Ovary (tissue), 9 donors: ENCODE results near the gene BABAM2. TPM values are rescaled to one million over a fixed set of nuclear protein-coding genes. Genes with fewer than 3 reads are reported as not detected.

Experiments used
- DNase-seq, 5 donors: peaks; one replicate each; pipeline ENCODE4 v3.0.0-alpha.2; 2019 to 2020
- H3K27ac ChIP-seq, 2 donors: fragments of 200-600 bp; one replicate each; pipeline versions ENCODE4 v1.5.1 to v1.8.0; 2019 to 2022
- H3K27me3 ChIP-seq: fragments of 200-600 bp; one replicate; pipeline ENCODE4 v1.8.0; 2022
- H3K36me3 ChIP-seq: fragments of 200-600 bp; sonication (generic); one replicate; pipeline ENCODE4 v1.5.1; 2019
- H3K4me1 ChIP-seq: one replicate; pipeline ENCODE4 v1.8.1; 2013; ENCODE audit warnings: mild to moderate bottlenecking, moderate library complexity; ENCODE audit not compliant: insufficient read depth
- H3K4me3 ChIP-seq: fragments of 200-600 bp; sonication (generic); one replicate; pipeline ENCODE4 v1.5.1; 2017
- H3K9me3 ChIP-seq, 2 donors: fragments of 200-600 bp in 1 of 2; sonication (generic) in 1 of 2; one replicate each; pipeline versions ENCODE4 v1.5.1 to v1.8.1; 2013 to 2019; ENCODE audit warnings: mild to moderate bottlenecking in 1 of 2, moderate library complexity in 1 of 2
- CTCF ChIP-seq, 3 donors: fragments of 450-650 bp in 2 of 3; fragments of 200-600 bp in 1 of 3; IDR thresholded peaks; one replicate each; pipeline versions ENCODE4 v1.5.1 to v1.8.0; 2016 to 2022; ENCODE audit warnings: antibody characterized with exemption in 3 of 3, mild to moderate bottlenecking in 1 of 3
- EP300 ChIP-seq: sonication (generic); formaldehyde crosslinking; IDR thresholded peaks from one replicate; pipeline ENCODE4 v1.6.1; 2017; ENCODE audit warnings: antibody characterized with exemption
- POLR2A ChIP-seq: fragments of 450-650 bp; IDR thresholded peaks from one replicate; pipeline ENCODE4 v1.6.1; 2017; ENCODE audit warnings: antibody characterized with exemption, mild to moderate bottlenecking, moderate library complexity
- WGBS, 3 donors: extraction: QIAGEN DNeasy Blood & Tissue Kit in 1 of 3; methylation state at CpG; one replicate each; pipeline versions ENCODE4 v1.1.5 to v1.1.7; 2013 to 2017; 5-methylcytosine and 5-hydroxymethylcytosine counted together
- intact Hi-C, 4 donors: fragments of 100-400 bp; cut with DNase I; formaldehyde crosslinking; loops; one replicate each; pipeline versions ENCODE4 v1.11.0 to v1.15.1; 2022 to 2023
- polyA plus RNA-seq, 2 donors: library from polyadenylated mRNA; stranded (reverse); fragments of 200-250 nt in 1 of 2; fragments of 350-450 nt in 1 of 2; fragmentation: Illumina TruSeq in 1 of 2; extraction: RNeasy Lipid Tissue Mini Kit (QIAGEN cat#74804) in 1 of 2; gene quantifications; one replicate each; pipeline ENCODE4 v1.2.3, GENCODE V29; 2013 to 2014
- total RNA-seq, 7 donors: library from RNA; depleted of rRNA in 2 of 7; stranded (reverse); fragments of >200 nt in 2 of 7; fragmentation: NEBNext Ultra II Directional in 3 of 7; extraction: Animal tissue kit (Norgen Biotek cat#: 25700) in 3 of 7; gene quantifications; one replicate each; pipeline versions ENCODE4 v1.1.0 to v1.2.4, GENCODE V29; 2016 to 2023
- donor health status: DM: no; HTN: no; CAD: no; lungs with moderate emphysema.
- donor health status: DM: no; HTN: no; CAD: no.
- donor health status: Bipolar disorder and iron deficiency.
- donor health status: DM: yes; HTN: yes; CAD: no.
- donor health status: DM: no; HTN: no; CAD: no.
- donor health status: DM: yes; HTN: yes; CAD: no.

Gene BABAM2
- total and polyA plus RNA-seq, 9 donors = 22.0 to 96.7 (median 46.8) TPM

- DNase-seq = peak in 1 of 5 donors; percentile 35
- 60 to 79% (median 74%) methylated on average over 9 of the region's 9 CpGs for WGBS, 3 donors
- Histone ChIP-seq H3K27me3 (no peaks in the 10 kb centered on the region), H3K36me3 (no peaks in the 10 kb centered on the region), H3K4me1 (peaks cover 9% of the 10 kb centered on the region), H3K27ac (no peak overlapping the region), H3K9me3 (no peaks in the 10 kb centered on the region), H3K4me3 (no peak overlapping the region)
- no peak for TF ChIP-seq EP300
- intact Hi-C loops = loop anchor here in 1 of 4 donors (5.0 kb wide), 1 partner anchor 40 kb away; no protein-coding TSS in a partner anchor
Observed at GRCh38 chr2:28347596-28347995, 457.1 kb downstream of the BABAM2 start.

GRCh38 chr2:28348149-28348567, 457.6 kb downstream of the BABAM2 start:
- Histone ChIP-seq H3K27ac (no peak overlapping the region), H3K4me1 (peaks cover 9% of the 10 kb centered on the region), H3K36me3 (no peaks in the 10 kb centered on the region), H3K9me3 (no peaks in the 10 kb centered on the region), H3K4me3 (no peak overlapping the region), H3K27me3 (no peaks in the 10 kb centered on the region)
- no peak for TF ChIP-seq CTCF (IDR thresholded peaks at IDR 0.05)
- no peak for TF ChIP-seq EP300
- TF ChIP-seq POLR2A = no peak
- WGBS, 3 donors = 78 to 91% (median 87%) methylated on average over 9 to 10 of the region's 10 CpGs
- intact Hi-C loops = loop anchor here in 1 of 4 donors (5.0 kb wide), 1 partner anchor 39 kb away; no protein-coding TSS in a partner anchor
- peak in 1 of 5 donors; percentile 32 for DNase-seq

- H3K36me3 ChIP-seq = no peaks in the 10 kb centered on the region
- no peaks in the 10 kb centered on the region for H3K27me3 ChIP-seq
- peaks cover 8% of the 10 kb centered on the region for H3K4me1 ChIP-seq
- no peaks in the 10 kb centered on the region for H3K9me3 ChIP-seq
- no peak for DNase-seq
- TF ChIP-seq CTCF (IDR thresholded peaks at IDR 0.05) (no peak), EP300 (no peak)
- intact Hi-C loops = loop anchor here in 1 of 4 donors (5.0 kb wide), 1 partner anchor 38 kb away; no protein-coding TSS in a partner anchor
- no peak overlapping the region for H3K4me3 ChIP-seq
- no peak overlapping the region for H3K27ac ChIP-seq
- 93 to 95% (median 95%) methylated on average over 11 of the region's 11 CpGs for WGBS, 3 donors
Observed at GRCh38 chr2:28348921-28349320, 458.4 kb downstream of the BABAM2 start.

- Histone ChIP-seq H3K27ac (no peak overlapping the region), H3K27me3 (no peaks in the 10 kb centered on the region), H3K4me1 (peaks cover 4% of the 10 kb centered on the region), H3K9me3 (no peaks in the 10 kb centered on the region), H3K36me3 (no peaks in the 10 kb centered on the region), H3K4me3 (no peak overlapping the region)
- DNase-seq = peak in 1 of 5 donors; percentile 29
- 82 to 90% (median 88%) methylated on average over 11 of the region's 11 CpGs for WGBS, 3 donors
- intact Hi-C loops = loop anchor here in 1 of 4 donors (5.0 kb wide), 1 partner anchor 38 kb away; no protein-coding TSS in a partner anchor
- TF ChIP-seq EP300 = no peak
- TF ChIP-seq POLR2A = no peak
- no peak for TF ChIP-seq CTCF (IDR thresholded peaks at IDR 0.05)
Observed at GRCh38 chr2:28349546-28350165, 459.1 kb downstream of the BABAM2 start.

- intact Hi-C loops = no loop called here
- no peaks in the 10 kb centered on the region for H3K36me3 ChIP-seq
- TF ChIP-seq CTCF (IDR thresholded peaks at IDR 0.05) (no peak), EP300 (no peak), POLR2A (no peak)
- no peak overlapping the region for H3K27ac ChIP-seq
- H3K4me3 ChIP-seq = no peak overlapping the region
- peak in 1 of 5 donors; percentile 23 for DNase-seq
- no peaks in the 10 kb centered on the region for H3K27me3 ChIP-seq
- no peaks in the 10 kb centered on the region for H3K9me3 ChIP-seq
- peaks cover 5% of the 10 kb centered on the region for H3K4me1 ChIP-seq
- 92 to 95% (median 94%) methylated on average over 17 of the region's 17 CpGs for WGBS, 3 donors
Observed at GRCh38 chr2:28350196-28350595, 459.7 kb downstream of the BABAM2 start.
